HG03159 (cell line): ENCODE results near the gene BRD7.

Experiments used
- ATAC-seq: cut with Tn5 transposase; IDR thresholded peaks from one replicate; pipeline ENCODE4 v1.9.1; 2021; ENCODE audit warnings: mild to moderate bottlenecking, moderate library complexity; ENCODE audit not compliant: unreplicated experiment

BRD7 gene

GRCh38 chr16:50390371-50390771 is 21.6 kb upstream of the BRD7 start:
- no peak for ATAC-seq

DNA sequence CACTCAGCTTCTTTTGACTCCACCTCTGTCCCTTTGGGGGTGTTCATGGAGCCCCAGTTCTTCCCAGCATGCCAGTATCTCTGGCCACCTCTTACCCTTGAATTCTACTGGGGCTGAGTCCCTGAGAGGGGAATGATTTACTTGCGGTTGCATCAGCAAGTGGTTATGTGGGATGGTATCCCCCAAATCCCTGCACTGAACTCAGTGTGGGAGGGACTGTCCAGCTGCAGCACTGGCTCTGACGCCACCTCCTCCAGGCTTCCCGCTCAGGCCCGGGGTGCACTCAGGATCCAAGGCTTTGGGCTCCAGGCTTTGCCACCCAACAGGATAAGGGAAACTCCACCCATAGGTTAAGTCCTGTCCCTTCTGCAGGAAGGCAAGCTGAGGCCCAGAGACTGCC is 21.1 kb upstream of the BRD7 start:
- ATAC-seq = no peak

DNA sequence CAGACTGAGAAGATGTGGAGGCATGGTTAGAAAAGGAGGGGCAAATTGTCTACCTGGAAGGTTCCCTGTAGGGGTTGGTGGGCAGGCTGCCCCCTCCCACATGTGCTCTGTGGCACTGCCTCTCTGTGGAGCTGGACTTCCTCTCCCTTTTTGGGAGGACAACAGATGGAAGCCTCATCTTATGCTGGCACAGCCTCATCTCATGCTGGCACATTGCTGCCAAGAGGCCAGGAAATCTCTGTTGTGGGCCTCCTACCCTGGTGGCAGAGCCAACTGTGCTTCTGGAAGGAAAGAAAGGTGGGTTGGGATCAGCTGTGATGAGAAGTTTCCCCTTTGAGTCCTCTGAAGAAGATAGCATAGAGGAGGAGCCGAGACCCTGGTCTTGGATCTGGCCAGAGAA is 19.7 kb upstream of the BRD7 start:
- no peak for ATAC-seq

DNA sequence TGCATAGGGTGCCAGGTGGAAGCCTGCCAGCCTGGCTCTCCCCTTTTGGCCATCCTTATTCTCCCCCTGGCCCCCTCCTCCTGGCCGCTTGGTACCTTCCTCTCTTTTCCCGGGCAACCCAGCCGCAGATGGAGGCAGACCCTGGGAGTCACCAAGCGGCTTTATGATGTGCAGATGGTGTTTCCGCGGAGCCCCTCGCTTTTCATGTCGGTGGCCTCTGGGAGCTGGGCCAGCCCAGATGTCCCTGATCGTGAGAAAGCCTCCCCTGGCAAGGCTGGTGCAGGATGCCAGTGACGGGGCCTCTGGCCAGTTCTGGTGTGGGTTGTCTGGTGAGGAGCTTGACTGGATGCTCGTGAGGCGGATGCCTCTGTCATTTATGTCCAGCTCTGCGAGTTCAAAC is 18.0 kb upstream of the BRD7 start:
- no peak for ATAC-seq

DNA sequence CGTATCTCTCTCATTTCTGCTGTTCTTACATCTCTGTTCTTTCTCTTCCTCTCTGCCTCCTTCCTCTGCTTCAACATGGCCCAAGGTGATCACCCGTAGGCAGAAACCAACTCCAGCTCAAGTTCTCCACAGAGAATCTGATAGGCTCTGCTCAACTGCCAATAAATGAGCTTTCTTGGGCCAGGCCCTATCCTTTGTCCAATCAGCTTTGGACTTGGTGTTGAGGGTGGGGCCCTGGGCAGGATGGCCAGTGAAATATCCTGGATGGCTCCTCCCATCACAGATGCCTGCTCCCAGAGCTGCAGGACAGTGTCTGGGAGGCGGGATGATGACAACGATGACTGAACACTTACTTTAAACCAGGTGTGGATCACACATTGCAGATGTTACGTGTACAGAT is 17.4 kb upstream of the BRD7 start:
- no peak for ATAC-seq

- ATAC-seq = no peak
Observed at GRCh38 chr16:50384500-50385135, 15.8 kb upstream of the BRD7 start.

DNA sequence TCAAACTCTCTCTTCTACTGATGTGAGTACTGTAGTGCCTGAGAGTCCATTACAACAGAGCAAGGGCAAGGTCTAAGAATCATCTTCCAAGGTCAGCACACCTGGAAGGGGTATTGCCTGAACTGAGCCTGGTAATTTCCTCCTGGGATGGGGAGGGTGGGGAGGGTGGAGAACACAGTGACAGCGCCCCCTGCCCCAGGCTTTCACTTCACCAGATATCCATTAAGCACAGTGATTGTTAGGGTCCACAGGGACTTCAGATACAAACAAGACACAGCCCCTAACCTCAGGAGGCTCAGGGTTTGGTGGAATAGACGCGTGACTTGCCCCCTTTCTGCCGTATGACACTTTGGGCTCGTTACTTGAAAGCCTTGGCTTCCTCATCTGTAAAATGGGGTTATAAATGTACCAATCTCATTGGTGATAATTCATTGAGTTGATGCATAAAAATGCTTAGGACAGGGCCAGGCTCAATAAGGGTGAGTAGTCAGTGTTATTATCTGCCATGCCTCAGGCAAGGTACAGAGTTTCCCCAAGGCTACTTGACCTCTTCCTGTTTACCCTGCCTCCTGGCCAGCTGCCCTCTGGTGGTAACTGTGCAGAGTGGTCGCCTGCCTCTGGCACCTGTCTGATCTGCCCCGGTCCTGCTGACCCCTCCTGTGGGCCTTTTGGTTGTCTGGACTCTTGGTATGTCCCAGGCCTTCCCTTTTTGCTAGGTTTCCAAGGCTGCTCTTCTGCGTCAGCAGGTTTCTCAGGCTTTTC is 13.1 kb upstream of the BRD7 start:
- no peak for ATAC-seq

DNA sequence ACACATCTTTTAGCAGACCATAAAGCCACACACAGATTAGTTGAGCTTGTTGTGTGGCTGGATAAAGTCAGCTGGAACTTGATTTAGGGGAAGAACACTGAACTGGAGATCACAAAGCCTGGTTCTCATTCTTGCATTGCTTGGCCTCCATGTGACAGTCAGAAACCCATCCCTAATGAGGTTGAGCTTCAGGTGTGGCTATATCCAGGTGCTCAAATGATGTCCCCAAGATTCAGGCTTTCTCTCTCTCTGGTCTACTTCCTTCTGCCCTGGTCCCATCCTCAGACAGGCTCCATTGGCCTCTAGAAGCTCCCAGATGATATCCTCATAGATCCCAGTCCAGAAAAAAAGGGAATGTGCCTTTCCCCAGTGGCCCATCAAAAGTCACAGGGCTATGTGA is 9.6 kb upstream of the BRD7 start:
- ATAC-seq = no peak

DNA sequence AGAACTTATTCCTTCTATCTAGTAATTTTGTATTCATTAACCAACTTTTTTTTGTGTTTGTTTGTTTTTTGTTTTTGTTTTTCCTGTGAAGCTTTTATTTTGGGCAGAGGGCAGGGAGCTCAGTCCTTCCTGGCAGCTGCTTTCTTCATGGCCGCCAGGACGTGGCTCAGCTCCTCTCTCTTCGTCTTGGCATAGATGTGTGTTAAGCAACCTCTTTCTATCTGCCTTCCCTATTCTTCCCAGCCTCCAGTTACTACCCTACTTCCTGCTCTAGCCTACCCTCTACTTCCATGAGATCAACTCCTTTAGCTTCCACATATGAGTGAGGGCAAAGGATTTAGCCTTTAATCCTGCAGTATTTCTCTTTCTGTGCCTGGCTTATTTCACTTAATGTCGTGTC is 8.2 kb upstream of the BRD7 start:
- no peak for ATAC-seq

- no peak for ATAC-seq
Observed at GRCh38 chr16:50373780-50374179, 5.0 kb upstream of the BRD7 start.

- ATAC-seq = no peak
Observed at GRCh38 chr16:50373345-50373701, 4.5 kb upstream of the BRD7 start.

GRCh38 chr16:50372611-50373344 is 4.0 kb upstream of the BRD7 start:
- ATAC-seq = no peak

DNA sequence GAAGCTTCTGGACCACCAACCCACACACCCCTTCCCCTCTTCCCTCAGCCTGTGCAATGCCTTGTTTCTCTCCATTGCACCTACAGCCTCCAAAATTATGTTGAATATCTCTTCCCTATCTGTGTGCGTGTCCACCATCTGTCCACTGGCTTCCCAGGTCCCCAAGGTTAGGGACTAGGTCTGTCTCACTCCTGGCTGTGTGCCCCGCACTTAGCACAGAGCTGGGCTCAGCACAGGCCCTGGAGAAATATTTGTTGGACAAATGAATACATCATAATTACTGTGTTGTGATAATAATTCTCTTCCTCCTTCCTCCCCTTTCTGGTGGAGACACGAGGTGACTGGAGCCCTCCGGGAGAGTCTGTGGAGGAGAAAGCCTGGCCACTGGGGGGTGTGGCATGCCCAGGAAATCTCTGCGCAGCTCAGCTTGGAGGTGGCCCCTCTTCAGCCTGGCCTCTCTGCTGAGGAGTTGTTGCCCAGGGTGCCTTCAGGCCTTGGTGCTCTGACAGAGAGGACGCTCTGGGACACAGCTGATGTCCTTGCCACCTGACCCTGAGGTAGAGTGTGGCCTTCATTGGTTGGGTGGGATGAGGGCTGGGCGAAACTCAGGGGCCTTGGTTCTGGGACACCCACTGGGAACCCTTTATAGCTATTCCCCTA is 3.3 kb upstream of the BRD7 start:
- ATAC-seq = no peak

DNA sequence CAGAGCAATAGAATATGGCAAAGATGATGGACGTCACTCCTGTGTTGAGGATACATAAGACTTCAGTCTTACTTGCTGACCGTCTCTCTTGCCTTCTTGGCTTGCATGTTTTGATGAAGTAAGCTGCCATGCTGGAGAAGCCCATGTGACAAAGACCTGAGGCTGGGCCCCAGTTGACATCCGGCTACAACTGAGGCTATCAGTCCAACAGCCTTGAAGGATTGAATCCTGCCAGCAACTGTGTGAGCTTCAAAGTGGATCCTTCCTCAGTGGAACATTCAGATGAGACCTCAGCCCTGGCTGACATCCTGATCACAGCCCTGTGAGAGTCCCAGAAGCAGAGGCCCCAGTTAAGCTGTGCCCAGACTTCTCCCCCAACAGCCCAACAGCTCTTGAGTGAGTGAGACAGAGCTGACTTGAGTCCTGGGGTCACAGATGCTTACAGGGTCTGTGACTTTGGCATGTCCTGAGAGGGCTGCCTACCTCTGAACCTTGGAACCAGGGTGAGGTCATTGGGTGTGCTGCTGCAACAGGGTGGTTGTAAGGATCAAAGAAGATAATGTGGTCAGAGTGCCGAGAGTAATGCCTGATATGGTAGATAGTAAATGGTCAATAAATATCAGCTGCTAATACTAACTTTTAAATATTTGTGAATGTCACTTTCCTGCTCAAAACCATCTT is 2.4 kb upstream of the BRD7 start:
- ATAC-seq = no peak

- peak; percentile 5 for ATAC-seq
Observed at GRCh38 chr16:50369133-50369804, 481 bp upstream of the BRD7 start.

DNA sequence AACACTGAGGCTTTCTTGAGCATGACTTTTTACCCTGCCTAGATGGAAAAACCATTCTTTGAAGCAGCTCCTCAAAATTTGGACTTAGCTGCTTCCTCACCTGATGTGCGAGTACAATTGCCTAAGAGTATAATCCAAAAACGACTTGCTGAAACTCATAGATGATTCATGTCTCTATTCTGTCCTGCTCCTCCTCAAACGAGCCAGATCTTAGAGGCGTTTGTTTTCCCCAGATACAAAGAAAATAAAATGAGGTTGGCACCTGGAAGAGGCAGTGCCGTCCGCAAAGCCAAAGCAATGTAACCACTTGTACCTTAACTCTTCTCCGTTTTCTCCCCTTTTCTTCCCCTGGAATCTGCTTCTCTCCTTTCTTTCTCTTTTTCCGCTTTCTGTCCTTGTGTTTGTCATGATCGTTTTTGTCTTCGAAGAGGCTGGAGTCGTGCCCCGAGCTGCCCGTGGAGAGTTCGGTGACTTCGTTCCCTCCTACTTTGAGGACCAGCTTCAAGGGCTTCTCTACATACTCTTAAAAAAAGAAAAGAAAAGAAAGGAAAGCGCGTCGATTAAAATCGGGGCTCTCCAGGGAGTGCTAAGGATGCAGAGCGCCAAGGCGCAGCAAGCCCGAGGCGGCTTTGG is 895 bp downstream of the BRD7 start:
- no peak for ATAC-seq

DNA sequence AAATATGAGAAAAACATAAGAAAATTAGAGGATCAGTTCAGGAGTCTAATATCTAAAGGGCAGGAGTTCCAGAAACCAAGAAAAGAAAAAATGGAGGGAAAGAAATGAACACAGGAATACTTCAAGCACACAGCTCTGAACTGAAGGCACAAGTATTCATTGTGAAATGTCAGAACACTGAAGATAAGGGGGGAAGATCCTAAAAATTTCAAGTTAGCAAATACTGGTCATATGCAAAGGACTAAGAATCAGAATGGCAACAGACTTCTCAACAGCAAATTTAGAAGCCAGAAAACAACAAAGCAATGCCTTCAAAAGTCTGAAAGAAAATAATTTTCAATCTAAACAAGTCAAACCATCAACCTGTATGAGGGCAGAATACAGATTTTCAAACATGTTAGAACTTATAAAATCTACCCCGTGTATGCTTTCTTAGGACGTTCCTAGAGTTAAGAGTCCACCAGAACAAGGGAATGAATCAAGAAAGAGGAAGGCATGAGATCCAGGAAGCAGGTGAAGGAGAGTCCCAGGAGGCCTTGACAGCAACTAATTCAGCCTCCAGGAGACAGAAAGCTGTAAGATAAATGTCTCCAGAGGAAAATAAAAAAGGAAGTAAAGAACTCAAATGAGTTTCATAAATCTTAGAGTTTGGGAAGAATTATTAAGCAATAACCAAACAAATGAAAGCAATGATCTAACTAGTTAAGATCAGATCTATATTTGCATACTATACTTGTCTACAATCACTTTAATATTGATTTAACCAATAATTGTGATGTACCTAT is 2.8 kb downstream of the BRD7 start:
- ATAC-seq = no peak

DNA sequence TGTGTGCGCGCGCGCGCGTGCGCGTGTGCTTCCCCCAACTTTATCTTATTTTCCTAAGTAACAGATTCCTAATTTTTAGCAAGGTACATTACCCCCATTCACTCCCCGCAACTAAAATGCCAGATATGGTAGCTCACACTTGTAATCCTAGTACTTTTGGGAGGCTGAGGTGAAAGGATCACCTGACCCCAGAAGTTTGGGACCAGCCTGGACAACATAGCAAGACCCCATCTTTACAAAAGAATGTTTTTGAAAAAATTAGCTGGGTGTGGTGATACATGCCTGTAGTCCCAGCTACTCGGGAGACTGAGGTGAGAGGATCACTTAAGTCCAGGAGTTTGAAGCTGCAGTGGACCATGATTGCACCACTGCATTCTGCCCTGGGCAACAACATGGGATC is 5.1 kb downstream of the BRD7 start:
- no peak for ATAC-seq

- no peak for ATAC-seq
Observed at GRCh38 chr16:50360779-50361178, 8.0 kb downstream of the BRD7 start.
